Choroid plexus epithelial cell (primary cell): ENCODE measurements around the gene ENTREP3.
A peak's percentile ranks its signal among the peaks of the same experiment; 100 is the strongest.
"Not testable (repeated sequence)": the region's sequence is repeated elsewhere in the genome, so short reads cannot be mapped to it uniquely, and the experiment has no call there.

Experiments
- DNase-seq: peaks from one replicate; pipeline ENCODE4 v3.0.0-alpha.2; 2010; ENCODE audit warnings: low read depth
- H3K4me3 ChIP-seq: 2 replicates; pipeline ENCODE4 v1.5.1; 2011; ENCODE audit warnings: low read depth, mild to moderate bottlenecking, control low read depth, low read length, moderate library complexity
- TF ChIP-seq, protein P1 (sequence below): conservative IDR thresholded peaks from 2 replicates; pipeline ENCODE4 v1.5.1; 2011; ENCODE audit warnings: low read depth, mild to moderate bottlenecking, control low read depth, inconsistent platforms, low read length, moderate library complexity

The ENTREP3 gene

GRCh38 chr1:155296661-155297060 lies 41.4 kb upstream of the ENTREP3 start:
- DNase-seq: no peak
- TF ChIP-seq, protein P1, sequence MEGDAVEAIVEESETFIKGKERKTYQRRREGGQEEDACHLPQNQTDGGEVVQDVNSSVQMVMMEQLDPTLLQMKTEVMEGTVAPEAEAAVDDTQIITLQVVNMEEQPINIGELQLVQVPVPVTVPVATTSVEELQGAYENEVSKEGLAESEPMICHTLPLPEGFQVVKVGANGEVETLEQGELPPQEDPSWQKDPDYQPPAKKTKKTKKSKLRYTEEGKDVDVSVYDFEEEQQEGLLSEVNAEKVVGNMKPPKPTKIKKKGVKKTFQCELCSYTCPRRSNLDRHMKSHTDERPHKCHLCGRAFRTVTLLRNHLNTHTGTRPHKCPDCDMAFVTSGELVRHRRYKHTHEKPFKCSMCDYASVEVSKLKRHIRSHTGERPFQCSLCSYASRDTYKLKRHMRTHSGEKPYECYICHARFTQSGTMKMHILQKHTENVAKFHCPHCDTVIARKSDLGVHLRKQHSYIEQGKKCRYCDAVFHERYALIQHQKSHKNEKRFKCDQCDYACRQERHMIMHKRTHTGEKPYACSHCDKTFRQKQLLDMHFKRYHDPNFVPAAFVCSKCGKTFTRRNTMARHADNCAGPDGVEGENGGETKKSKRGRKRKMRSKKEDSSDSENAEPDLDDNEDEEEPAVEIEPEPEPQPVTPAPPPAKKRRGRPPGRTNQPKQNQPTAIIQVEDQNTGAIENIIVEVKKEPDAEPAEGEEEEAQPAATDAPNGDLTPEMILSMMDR: no peak
- H3K4me3 ChIP-seq: no peak overlapping the region

DNA sequence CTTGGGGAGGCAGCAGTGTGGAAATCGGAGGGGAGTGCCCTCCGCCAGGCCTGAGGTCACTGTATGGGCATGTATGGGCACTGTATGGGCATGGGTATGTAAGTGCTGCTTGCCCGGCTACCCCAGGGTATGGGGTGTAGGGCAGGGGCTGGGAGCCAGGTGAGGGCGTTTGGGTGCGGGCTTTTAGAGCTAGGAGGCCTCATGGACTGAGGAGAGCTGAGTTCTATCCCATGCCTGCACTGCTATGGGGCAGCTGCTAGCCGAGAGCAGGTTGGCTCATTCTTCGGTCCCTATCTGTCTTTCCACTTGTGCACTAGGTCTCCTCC lies 40.6 kb upstream of the ENTREP3 start:
- H3K4me3 ChIP-seq: no peak overlapping the region
- no peak for DNase-seq
- TF ChIP-seq, protein P1: no peak

DNA sequence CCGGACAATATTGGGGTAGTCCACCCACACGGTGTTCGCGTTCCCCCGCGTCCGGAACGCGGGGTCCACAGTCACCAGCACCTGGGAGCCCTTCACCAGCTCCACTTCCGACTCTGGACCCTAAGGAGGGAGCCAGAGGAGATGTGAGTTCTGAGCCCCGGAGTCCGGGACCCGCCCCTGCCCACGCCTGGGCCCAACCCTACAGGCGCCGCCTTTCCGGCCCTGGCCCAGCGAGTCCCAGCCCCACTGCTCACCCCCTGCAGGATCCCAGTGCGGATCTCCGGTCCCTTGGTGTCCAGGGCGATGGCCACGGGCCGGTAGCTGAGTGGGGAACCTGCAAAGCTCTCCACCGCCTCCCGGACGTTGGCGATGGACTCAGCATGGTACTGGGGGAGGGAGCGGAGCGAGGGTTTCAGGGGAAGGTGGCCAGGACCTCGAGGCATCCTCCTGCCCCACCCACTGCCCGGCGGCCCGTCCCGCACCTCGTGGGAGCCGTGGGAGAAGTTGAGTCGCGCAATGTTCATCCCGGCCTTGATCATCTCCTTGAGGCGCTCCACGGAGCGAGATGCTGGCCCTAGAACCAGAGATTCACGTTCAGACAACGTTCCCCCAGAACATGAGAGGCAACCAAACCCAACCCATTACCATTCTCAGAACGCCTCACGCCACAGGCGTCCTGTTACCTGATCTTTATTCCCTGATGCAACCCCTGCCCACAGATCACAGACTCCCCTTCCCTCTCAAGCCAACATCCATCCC lies 40.1 kb upstream of the ENTREP3 start:
- TF ChIP-seq, protein P1: no peak
- DNase-seq: no peak
- peak overlapping the region; percentile 11 for H3K4me3 ChIP-seq

GRCh38 chr1:155294520-155295182 lies 39.4 kb upstream of the ENTREP3 start:
- H3K4me3 ChIP-seq: peak overlapping the region; percentile 8
- no peak for DNase-seq
- TF ChIP-seq, protein P1: no peak

GRCh38 chr1:155293086-155293749 lies 37.9 kb upstream of the ENTREP3 start:
- TF ChIP-seq, protein P1: no peak
- H3K4me3 ChIP-seq: no peak overlapping the region
- no peak for DNase-seq

- DNase-seq, H3K4me3 ChIP-seq: not testable (repeated sequence)
These were observed 35.7 kb upstream of the ENTREP3 start for GRCh38 chr1:155291006-155291405.

GRCh38 chr1:155287987-155288543 lies 32.8 kb upstream of the ENTREP3 start:
- no peak for DNase-seq
- TF ChIP-seq, protein P1: no peak
- H3K4me3 ChIP-seq: no peak overlapping the region
